GM12873 (cell line): ENCODE measurements around the gene MBD3L3.
"Not testable (repeated sequence)": the region's sequence is repeated elsewhere in the genome, so short reads cannot be mapped to it uniquely, and the experiment has no call there.

ENCODE experiments used
- TF ChIP-seq, protein P1 (sequence below): IDR thresholded peaks from 2 replicates; pipeline ENCODE4 v1.5.1; 2012; ENCODE audit warnings: low read depth, mild to moderate bottlenecking, moderate library complexity, low read length, control low read depth; ENCODE audit not compliant: insufficient read depth; ENCODE audit errors: missing control alignments

Gene MBD3L3

DNA sequence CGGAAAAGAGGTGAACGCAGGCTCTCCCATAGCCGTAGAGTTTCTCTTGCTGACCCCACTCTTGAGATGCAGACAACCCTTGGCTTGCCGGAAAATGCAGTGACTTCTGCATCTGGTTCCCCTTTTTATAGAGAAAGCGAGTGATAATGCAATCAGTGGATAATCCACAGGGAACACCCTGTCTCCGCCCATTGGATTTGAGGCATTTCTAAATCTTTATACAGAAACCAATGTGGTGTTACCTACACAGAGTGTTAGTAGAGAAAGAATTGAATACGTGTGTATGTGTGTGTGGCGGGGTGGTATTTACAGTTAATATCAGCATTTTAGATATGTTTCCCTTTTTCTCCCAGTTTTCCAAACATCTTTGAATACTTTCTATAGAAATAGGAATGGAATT lies at the start of gene MBD3L3:
Gene MBD3L3, minus strand, starts transcription at position 101 of the 400 bp plus-strand sequence. Its CDS starts 71 bp downstream, at position 30.
- TF ChIP-seq, protein P1, sequence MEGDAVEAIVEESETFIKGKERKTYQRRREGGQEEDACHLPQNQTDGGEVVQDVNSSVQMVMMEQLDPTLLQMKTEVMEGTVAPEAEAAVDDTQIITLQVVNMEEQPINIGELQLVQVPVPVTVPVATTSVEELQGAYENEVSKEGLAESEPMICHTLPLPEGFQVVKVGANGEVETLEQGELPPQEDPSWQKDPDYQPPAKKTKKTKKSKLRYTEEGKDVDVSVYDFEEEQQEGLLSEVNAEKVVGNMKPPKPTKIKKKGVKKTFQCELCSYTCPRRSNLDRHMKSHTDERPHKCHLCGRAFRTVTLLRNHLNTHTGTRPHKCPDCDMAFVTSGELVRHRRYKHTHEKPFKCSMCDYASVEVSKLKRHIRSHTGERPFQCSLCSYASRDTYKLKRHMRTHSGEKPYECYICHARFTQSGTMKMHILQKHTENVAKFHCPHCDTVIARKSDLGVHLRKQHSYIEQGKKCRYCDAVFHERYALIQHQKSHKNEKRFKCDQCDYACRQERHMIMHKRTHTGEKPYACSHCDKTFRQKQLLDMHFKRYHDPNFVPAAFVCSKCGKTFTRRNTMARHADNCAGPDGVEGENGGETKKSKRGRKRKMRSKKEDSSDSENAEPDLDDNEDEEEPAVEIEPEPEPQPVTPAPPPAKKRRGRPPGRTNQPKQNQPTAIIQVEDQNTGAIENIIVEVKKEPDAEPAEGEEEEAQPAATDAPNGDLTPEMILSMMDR, result not testable (repeated sequence)

GRCh38 chr19:7106711-7107657 lies 48.5 kb upstream of the MBD3L3 start:
- TF ChIP-seq, protein P1, result no peak

DNA sequence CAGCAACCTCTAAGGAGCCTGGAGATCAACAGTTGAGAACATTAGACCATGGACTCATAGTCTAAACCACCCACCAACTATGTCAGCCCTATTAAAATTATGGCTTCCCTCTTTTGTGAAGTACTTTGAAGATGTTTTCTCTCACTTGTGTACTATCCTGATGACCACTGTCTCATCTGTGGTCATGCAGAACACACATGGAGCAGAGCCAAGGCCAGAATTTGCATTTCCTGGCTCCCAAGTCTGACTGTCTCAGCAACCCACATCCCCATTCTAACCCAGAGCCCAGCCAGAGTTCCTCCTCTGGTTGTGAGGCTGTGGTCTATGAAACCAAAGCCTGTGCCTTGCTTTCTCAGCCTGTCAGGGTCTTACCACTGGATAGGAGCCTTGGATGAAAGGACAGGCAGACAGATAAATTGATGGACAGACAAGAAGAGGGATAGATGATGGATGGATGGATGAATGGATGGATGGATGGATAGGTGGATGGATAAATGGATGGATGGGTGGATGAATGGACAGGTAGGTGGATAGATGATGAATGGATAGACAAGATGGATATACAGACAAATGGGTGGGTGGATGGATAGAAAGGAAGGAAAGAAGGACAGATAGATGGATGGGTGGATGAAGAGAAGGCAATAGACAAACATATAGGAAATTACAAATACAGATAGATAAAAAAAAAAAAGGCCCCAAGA lies 46.4 kb upstream of the MBD3L3 start:
- TF ChIP-seq, protein P1, result no peak

- TF ChIP-seq, protein P1, result no peak
These were observed 43.2 kb upstream of the MBD3L3 start for GRCh38 chr19:7101498-7102253.

GRCh38 chr19:7099597-7099921 lies 41.1 kb upstream of the MBD3L3 start:
- TF ChIP-seq, protein P1, result no peak

- TF ChIP-seq, protein P1, result no peak
These were observed 40.5 kb upstream of the MBD3L3 start for GRCh38 chr19:7098701-7099596.
